Amniotic epithelial cell (primary cell): ENCODE data around the gene SLC9A3.
A peak's percentile ranks its signal among the peaks of the same experiment; 100 is the strongest.
"Not testable (repeated sequence)": the region's sequence is repeated elsewhere in the genome, so short reads cannot be mapped to it uniquely, and the experiment has no call there.

Source experiments
- DNase-seq: peaks from one replicate; pipeline ENCODE4 v3.0.0-alpha.2; 2010; ENCODE audit warnings: low read depth

Gene SLC9A3

DNA sequence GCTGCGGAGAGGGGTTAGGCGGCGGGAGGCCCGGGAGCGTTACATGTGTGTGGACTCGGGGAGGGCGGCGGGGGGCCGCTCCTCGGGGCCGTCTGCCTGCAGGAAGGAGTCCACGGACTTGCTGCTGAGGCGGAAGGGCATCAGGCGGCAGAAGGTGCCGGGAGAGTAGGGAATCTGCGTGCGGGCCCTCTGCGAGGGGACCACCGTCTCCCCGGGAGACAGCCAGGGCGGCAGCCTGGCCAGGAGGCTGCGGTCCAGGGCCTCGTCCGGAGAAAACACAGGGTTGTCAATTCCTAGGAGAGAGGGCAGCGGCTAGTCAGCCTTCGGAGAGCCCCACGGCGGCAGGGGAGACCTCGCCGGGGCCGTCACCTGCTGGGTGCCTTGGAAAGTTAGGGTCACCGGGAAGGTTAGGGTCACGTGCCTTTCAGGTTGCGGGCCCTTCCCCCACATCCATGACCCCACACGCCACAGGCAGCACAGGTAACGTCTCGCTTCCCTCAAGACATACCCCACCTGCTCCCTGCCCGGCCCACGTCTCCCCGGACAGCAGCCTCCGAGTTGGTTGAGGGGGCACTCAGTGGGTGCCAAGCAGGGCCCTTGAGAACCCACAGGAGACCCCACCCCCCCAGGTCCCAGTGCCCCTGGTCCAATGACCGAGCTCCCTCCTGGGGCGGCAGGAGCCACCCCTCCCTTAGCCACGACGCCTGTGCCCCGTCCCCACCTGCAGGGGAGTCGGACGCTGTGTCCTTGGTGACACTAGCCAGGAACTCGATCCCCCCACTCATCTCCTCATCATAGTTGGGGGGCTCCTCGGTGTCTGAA lies 49.2 kb downstream of the SLC9A3 start:
- DNase-seq: no peak

DNA sequence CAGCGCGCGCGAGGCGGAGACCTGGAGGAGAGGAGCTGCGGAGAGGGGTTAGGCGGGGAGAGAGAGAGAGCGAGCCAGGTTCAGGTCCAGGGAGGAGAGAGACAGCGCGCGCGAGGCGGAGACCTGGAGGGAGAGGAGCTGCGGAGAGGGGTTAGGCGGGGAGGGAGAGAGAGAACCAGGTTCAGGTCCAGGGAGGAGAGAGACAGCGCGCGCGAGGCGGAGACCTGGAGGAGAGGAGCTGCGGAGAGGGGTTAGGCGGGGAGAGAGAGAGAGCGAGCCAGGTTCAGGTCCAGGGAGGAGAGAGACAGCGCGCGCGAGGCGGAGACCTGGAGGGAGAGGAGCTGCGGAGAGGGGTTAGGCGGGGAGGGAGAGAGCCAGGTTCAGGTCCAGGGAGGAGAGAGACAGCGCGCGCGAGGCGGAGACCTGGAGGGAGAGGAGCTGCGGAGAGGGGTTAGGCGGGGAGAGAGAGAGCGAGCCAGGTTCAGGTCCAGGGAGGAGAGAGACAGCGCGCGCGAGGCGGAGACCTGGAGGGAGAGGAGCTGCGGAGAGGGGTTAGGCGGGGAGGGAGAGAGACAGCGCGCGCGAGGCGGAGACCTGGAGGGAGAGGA lies 49.9 kb downstream of the SLC9A3 start:
- not testable (repeated sequence) for DNase-seq

DNA sequence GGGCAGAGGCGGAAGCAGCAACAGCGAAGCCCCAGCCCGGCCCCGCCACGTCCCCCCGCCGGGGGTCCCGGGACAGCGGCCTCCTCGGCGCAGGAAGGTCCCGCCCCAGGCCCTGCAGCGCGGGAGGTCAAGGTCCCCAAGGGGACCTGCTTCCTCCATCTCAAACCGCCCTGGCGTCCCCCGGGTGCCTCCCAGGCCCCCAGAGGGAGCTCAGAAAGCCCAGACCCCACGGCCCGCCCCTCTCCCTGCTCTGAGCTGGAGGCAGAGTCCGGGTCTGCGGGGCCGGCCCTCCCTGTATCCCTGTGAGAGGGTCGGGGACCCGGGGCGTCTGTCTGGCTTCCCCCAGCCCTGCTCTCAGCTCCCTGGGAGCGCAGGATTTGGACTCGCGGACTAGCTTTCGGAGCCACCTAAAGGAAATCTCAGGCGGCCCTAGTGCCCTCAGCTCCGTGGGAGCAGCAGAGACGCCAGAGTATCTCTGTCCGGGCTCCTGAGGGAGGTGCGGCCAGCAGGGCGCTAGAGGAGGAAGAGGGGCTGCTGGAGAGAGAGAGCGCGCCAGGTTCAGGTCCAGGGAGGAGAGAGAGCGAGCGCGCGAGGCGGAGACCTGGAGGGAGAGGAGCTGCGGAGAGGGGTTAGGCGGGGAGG lies 50.6 kb downstream of the SLC9A3 start:
- peak; percentile 27 for DNase-seq

DNA sequence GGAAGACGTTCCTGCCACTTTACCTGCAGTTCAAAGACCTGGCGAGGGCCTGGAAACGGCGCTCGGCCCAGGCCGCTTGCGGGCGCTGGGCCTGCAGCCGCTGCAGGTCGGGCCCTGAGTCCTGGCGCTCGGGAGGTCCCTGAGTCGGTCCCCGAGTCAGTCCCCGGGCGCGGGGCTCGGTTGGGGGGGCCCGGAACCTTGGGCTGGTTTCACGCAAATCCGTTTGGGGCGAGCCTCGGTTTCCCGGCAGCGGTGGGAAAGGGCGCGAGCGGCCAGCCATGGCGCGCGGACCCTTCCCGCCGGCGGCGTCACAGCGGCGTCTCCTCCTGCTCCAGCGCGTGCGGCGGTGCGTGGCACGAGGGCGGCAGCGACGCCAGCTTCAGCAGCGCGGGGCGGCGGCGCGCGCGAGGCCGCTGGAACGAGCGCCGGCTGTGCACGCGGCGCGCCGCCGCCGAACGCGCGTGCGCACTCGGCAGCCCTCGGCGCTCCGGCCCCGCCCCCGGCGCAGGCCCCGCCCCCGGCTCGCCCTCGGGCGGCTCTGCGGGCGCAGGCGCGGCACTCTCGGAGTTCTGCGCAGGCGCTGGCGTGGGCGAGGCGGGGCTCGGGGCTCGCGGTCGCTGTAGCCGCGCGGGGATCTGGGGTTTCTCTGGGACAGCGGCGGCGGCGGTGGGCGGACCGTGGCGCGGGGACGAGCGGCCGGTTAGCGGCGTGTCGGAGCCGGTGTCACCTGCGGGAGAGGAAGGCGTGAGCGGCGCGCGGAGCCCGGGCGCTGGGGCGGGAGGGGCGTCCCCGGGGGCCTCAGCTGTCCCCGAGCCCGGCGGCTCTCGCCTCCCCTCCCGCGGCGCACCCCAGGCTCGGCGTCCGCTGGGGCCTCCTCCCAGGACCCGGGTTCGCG lies 51.3 kb downstream of the SLC9A3 start:
- peak; percentile 42 for DNase-seq

DNA sequence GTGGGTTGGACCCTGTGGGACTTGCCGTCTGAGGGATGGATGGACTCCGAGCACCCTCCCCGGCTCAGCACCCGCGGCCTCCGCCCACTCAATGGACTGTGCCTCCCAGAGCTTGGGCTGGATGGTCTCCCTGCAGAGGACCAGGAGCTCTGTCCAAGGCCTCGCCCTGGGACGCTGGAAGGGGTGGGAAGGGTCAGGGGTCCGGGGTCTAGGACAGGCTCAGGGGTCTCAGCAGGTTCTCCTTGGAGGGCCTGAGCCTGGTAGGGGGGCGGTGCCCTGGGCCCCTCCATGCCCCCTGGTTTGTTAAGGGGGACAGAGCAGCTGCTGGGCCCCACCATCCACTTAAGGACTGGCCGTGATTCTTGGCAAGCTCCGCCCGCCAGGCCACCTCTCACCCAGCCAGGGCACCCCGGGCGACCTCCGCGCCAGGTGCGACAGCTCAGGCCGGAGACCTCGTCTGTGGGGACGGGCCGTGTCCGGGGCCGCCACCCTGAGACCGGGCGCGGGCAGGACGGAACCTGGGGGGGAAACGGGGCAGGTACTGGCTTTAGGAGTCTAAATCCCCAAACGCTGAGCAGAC lies 52.1 kb downstream of the SLC9A3 start:
- no peak for DNase-seq

DNA sequence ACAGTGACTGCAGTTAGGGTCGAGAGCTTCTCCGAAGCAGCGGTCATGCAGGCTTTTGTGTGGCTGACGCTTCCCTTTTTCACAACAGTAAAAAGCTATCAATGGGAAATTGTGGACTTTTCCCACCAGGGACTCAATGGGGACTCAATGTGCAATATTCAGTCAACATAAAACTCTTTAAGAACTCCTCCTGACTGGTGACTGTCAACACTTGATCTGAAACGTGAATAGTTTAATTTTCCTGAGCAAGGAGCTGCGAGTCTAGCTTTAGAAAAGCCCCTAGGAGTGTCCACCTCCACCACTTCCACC lies 52.5 kb downstream of the SLC9A3 start:
- DNase-seq: no peak

DNA sequence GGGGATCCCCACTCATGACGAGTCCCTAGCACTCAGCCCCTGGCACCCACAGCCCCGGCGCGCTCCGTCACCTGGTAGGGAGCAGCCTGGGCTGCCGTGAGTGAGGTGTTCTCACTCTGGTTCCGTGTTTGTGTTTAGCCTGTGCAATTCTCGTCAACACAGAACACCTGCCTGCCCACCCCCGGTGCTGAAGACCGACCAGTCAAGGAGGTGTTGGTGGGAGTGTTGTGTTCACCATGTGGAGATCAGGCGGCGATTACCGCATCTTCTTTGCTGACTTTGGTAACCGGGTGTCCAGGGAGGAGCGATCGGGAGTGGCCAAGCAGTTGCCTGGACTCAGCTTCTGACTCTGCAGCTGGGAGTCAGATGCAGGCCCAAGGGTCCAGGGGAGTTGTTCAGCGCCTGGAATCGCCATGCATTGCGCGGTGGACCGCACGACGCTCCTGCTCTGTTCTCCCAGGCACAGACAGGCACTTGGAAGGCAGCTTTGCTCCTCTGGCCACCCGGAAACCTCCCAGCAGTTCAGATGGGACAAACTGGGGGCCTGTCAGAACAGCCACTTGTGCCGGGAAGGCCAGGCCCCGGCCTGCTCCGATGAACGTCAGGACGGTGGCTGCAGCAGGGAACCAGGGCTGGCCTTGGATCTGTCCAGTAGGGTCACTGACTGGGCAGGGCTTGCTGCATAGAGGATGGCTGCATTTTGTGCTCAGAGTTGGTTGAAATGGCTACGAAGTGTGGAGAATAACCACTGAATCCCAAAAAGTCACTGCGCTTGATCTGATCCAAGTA lies 53.1 kb downstream of the SLC9A3 start:
- DNase-seq: no peak

DNA sequence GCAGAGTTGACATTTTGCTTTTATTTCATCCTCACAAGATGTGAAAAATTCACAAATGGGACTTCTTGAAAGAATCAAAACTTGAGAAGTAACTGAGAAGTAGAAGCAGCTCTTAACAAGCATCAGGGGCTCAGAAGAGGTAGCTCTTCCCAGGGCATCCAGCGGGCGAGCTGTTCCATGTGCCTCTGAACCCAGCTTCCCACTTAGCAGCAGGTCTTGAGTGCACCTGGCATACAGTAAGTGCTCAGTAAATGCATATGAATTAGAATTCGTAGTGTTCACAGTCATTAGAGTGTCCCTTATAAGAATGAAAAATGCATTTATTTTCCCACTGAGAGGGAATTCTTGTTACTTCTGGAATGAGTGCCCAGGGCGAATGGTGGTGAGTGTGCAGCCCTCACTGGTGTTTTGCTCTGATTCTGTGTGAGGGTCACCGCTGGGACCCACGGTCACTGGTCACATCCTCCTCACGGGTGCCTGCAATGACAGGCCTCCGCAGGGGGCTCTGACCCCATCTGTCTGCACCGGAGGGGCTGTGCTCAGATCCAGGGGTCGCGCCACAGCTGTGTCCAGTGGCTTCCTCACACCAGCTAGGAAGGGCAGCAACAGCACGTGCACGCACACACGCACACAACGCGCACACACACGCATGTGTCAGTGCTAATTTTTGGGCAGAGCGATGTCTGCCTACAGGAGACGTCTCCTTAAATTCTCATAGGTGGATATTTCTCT lies 54.3 kb downstream of the SLC9A3 start:
- no peak for DNase-seq

DNA sequence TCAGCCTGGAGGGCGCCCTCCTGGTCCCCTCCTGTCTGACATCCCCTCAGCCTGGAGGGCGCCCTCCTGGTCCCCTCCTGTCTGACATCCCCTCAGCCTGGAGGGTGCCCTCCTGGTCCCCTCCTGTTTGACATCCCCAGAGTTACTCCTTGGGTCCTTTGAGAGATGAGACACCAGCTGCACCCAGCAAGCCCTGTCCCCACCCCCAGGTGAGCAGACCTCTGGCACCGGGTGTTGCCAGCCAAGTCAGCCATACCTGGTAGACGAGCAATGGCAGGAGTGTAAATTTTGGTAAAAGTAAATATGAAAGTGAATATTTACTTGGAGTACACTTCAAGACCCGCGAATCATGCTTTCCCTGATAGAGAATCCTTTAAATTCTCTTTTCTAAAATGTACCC lies 55.8 kb downstream of the SLC9A3 start:
- no peak for DNase-seq

DNA sequence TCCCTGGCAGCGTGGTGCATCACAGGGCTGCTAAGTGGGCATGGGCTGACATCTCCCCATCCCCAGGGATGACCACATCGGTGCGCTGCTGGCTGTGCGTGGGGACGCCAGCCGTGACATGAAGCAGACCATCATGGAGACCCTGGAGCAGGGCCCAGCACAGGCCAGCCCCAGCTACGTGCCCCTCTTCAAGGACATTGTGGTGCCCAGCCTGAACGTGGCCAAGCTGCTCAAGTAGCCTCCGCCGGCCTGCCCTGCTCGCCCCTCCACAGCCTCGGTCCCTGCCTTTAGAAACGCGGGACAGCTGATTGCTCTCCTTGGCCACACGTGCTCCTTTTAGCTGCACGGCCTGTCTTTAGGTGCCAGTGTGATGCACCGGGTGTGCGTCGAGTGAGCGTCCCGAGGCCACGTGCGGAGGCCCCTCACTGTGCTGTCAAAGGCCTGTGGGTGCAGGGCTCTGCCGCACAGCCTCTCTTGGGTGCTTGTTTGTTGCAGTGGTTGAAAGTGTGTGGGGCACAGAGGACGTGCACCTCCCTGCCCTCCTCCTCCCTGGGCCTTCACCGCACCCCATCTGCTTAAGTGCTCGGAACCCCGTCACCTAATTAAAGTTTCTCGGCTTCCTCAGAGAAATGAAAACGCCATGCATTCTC lies 57.5 kb downstream of the SLC9A3 start:
- DNase-seq: no peak

DNA sequence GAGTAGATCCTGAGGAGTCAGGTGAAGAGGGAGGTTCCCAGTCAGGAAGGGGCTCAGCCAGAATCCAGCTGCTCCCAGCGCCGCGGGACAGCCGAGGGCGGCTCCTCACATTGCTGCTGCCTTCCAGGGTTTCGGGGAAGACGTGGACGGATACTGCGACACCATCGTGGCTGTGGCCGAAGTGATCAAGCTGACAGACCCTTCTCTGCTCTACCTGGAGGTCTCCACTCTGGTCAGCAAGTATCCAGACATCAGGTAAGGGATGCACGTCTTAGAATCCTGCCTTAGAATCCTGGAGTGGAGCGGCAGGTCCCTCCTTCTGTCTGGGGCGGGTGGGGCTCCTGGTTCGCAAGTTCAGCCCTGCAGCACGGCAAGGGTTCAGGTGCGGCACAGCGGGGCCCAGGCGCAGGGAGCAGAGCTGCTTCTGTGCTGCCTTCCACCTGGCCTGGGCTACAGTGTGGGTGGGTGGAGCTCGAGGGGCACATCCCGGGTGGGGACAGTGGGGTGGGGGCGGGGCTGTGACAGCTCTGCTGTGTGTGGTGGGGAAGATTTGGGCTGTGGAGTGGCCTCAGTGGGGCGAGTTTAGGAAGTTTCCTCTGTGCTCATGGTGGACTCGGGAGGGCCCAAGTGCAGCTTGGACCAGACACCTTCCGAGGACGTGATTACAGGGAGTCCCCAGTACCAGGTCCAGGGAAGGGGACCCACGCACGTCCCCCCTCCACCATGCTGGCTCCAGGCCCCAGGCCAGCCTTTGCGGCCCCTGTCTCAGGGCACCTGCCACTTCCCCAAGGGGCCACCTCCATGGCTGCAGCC lies 58.5 kb downstream of the SLC9A3 start:
- DNase-seq: no peak

DNA sequence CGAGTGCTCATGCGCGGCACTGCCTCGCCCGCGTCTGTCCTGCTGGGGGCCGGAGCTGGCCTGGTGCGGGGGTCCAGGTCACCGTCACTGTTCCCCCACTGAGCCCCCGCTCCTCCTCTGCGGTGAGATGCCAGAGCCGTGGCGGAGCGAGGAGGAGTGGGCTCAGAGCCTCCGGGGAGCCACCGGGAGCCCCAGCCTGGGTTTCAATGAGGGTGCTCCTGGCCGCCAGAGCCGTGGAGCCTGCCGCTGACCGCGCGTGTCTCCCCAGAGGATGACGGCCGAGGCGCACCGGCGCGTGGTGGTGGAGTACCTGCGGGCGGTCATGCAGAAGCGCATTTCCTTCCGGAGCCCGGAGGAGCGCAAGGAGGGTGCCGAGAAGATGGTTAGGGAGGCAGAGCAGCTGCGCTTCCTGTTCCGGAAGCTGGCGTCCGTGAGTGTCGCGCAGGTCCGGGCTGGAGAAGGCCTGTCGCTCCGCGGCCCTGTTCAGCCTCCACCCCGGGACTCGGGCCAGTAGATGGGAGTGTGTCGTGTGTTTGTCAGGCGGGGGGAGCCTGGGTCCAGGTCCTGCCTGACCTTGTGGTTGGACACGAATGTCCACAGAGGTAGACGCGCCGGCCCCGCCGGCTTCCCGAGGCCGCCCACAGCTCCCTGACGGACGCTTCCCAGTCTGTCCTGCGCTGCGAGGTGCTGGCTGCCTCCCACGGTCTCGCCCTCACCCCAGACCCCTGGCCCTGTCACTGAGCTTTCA lies 59.2 kb downstream of the SLC9A3 start:
- DNase-seq: no peak

DNA sequence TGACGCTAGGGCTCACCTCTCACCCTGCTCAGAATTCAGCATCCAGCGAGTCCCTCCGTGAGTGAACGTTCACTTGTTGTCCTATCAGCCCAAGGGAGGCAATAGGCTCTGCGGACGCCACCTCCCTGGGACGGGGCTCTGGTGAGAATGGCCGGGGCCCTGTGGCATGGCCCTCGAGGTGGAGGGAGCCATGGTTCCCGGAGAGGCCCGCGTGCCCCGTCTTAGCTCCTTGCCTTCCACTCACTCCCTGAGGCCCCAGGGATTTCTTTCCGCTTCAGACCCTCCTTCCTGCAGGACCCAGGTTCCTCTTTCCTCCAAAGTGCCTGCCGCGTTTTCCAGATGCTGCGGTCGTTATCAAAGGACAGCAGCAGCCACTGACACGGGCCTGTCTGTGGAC lies 59.8 kb downstream of the SLC9A3 start:
- no peak for DNase-seq

DNA sequence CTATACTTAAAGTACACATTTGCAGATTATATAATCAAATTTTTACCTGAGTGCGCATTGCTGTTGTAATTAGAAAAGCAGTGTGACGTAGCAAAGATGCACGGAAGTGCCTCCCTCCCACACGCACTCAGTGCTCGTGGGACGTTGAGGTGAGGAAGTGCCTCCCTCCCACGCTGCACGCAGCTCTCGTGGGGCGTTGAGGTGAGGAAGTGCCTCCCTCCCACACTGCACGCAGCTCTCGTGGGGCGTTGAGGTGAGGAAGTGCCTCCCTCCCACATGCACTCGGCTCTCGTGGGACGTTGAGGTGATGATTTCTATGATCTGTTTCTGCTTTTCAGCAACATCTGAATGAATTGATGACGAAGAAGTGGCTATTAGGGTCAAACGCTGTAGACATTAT lies 60.3 kb downstream of the SLC9A3 start:
- DNase-seq: no peak

DNA sequence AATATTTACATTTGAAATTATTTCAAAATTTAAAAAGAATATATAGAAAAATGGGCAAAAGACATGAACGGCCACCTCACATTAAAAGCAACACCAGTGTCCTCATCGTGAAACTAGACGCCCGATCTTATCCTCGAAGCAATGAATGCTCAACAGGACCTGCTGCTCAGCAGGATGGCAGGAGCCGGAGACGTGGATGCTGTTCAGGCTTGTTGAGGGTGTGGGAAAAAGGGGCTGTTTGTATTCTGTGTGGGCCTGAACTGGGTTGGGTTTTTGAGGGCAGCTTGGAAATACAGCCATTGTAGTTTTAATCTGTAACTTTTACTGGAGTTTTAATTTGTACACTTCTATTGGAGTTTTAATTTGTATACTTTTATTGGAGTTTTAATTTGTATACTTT lies 60.9 kb downstream of the SLC9A3 start:
- no peak for DNase-seq

DNA sequence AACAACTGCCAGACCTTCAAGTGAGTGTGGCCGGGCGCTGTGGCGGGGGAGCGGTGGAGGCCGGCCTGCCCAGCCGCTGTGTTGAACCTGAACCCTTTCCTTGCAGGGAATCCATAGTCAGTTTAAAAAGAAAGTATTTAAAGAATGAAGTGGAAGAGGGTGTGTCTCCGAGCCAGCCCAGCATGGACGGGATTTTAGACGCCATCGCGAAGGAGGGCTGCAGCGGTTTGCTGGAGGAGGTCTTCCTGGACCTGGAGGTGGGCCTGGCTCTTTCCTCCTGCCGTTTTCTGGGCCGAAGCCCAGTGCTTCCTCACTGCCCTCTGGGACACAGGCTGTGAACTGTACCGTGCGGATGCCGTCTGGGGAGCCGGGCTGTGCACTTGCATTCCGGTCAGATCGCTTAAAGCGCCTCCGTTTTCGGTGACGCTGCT lies 62.2 kb downstream of the SLC9A3 start:
- DNase-seq: no peak

DNA sequence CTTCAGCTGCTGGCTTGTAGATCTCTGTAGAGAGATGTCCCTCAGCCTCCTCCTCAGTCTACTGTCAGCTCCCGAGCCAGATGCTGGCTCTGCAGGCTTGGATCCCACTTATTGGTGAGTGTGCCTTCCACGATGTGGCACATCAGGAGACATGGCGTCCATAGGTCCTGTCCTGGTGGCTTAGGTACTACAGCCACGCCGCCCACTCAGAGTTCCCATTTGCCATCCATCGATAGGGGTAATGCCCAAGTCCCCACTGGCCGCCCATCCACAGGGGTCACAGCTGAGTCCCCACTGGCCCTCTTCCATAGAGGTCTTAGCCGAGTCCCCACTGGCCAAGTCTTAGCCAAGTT lies 64.0 kb downstream of the SLC9A3 start:
- DNase-seq: no peak

DNA sequence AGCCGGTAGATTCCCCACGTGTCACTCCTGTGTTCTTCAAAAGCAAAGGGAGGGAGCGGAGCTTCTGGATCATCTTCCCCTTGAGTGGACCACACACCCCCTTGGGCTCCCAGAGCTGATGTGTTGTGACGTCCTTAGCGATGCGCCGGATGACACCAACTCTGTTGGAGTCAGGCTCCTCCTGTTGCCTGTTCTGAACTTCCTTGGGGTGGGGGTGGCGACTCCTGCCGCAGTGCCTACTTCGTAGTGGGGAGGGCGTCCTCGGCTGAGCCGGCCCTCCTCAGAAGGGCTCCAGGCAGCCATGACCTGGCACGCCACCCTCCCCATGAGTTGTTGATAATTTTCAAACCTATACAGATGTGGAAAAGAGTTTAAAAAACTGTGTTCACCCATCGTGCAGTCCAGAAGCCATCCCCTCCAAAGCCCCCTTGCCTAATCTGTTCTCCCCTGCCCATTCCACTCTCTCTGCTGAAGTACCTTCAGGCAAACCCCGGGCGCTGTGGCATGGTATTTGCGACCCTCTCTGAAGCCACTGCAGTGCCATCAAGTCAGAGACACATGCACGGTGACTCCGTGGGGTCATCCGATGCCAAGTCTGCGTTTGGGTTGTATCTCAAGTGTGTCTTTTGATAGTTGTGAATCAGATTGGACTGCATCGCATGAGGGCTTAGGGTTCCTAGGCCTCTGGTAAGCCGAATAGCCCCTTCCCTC lies 64.5 kb downstream of the SLC9A3 start:
- DNase-seq: no peak
